ENCODE results near the gene FBXL22.
"Not testable (repeated sequence)": the region's sequence is repeated elsewhere in the genome, so short reads cannot be mapped to it uniquely, and the experiment has no call there.

GRCh38 chr15:63617627-63618026 is 20.4 kb downstream of the FBXL22 start:
- TF ChIP-seq CTCF (IDR thresholded peaks at IDR 0.05; ENCODE audit: control extremely low read depth in 1 of 3, insufficient read depth in 1 of 3, low read depth in 1 of 3, low read length in 3 of 3); POLR2AphosphoS5 (IDR thresholded peaks at IDR 0.05; ENCODE audit: low read depth, low read length); PHF8 (conservative IDR thresholded peaks at IDR 0.05; ENCODE audit: low read depth, low read length); SIX5 (IDR thresholded peaks at IDR 0.05; ENCODE audit: low read depth, low read length); USF2 (IDR thresholded peaks at IDR 0.05; ENCODE audit: low read length); YY1 (IDR thresholded peaks at IDR 0.05; ENCODE audit: low read depth, low read length); EP300 (IDR thresholded peaks at IDR 0.05; ENCODE audit: borderline replicate concordance in 1 of 2, low read depth in 2 of 2, low read length in 2 of 2); SRF (IDR thresholded peaks at IDR 0.05; ENCODE audit: low read depth, low read length); EZH2 (IDR thresholded peaks at IDR 0.05; ENCODE audit: low read depth, low read length, severe bottlenecking); MAX (IDR thresholded peaks at IDR 0.05); GABPA (IDR thresholded peaks at IDR 0.05; ENCODE audit: borderline replicate concordance, insufficient read depth, low read length); RAD21 (IDR thresholded peaks at IDR 0.05 in 1 of 2, conservative IDR thresholded peaks at IDR 0.05 in 1 of 2; ENCODE audit: low read depth in 2 of 2, low read length in 2 of 2); SP1 (IDR thresholded peaks at IDR 0.05; ENCODE audit: low read depth, low read length): not testable (repeated sequence)
- TF ChIP-seq, protein P1, sequence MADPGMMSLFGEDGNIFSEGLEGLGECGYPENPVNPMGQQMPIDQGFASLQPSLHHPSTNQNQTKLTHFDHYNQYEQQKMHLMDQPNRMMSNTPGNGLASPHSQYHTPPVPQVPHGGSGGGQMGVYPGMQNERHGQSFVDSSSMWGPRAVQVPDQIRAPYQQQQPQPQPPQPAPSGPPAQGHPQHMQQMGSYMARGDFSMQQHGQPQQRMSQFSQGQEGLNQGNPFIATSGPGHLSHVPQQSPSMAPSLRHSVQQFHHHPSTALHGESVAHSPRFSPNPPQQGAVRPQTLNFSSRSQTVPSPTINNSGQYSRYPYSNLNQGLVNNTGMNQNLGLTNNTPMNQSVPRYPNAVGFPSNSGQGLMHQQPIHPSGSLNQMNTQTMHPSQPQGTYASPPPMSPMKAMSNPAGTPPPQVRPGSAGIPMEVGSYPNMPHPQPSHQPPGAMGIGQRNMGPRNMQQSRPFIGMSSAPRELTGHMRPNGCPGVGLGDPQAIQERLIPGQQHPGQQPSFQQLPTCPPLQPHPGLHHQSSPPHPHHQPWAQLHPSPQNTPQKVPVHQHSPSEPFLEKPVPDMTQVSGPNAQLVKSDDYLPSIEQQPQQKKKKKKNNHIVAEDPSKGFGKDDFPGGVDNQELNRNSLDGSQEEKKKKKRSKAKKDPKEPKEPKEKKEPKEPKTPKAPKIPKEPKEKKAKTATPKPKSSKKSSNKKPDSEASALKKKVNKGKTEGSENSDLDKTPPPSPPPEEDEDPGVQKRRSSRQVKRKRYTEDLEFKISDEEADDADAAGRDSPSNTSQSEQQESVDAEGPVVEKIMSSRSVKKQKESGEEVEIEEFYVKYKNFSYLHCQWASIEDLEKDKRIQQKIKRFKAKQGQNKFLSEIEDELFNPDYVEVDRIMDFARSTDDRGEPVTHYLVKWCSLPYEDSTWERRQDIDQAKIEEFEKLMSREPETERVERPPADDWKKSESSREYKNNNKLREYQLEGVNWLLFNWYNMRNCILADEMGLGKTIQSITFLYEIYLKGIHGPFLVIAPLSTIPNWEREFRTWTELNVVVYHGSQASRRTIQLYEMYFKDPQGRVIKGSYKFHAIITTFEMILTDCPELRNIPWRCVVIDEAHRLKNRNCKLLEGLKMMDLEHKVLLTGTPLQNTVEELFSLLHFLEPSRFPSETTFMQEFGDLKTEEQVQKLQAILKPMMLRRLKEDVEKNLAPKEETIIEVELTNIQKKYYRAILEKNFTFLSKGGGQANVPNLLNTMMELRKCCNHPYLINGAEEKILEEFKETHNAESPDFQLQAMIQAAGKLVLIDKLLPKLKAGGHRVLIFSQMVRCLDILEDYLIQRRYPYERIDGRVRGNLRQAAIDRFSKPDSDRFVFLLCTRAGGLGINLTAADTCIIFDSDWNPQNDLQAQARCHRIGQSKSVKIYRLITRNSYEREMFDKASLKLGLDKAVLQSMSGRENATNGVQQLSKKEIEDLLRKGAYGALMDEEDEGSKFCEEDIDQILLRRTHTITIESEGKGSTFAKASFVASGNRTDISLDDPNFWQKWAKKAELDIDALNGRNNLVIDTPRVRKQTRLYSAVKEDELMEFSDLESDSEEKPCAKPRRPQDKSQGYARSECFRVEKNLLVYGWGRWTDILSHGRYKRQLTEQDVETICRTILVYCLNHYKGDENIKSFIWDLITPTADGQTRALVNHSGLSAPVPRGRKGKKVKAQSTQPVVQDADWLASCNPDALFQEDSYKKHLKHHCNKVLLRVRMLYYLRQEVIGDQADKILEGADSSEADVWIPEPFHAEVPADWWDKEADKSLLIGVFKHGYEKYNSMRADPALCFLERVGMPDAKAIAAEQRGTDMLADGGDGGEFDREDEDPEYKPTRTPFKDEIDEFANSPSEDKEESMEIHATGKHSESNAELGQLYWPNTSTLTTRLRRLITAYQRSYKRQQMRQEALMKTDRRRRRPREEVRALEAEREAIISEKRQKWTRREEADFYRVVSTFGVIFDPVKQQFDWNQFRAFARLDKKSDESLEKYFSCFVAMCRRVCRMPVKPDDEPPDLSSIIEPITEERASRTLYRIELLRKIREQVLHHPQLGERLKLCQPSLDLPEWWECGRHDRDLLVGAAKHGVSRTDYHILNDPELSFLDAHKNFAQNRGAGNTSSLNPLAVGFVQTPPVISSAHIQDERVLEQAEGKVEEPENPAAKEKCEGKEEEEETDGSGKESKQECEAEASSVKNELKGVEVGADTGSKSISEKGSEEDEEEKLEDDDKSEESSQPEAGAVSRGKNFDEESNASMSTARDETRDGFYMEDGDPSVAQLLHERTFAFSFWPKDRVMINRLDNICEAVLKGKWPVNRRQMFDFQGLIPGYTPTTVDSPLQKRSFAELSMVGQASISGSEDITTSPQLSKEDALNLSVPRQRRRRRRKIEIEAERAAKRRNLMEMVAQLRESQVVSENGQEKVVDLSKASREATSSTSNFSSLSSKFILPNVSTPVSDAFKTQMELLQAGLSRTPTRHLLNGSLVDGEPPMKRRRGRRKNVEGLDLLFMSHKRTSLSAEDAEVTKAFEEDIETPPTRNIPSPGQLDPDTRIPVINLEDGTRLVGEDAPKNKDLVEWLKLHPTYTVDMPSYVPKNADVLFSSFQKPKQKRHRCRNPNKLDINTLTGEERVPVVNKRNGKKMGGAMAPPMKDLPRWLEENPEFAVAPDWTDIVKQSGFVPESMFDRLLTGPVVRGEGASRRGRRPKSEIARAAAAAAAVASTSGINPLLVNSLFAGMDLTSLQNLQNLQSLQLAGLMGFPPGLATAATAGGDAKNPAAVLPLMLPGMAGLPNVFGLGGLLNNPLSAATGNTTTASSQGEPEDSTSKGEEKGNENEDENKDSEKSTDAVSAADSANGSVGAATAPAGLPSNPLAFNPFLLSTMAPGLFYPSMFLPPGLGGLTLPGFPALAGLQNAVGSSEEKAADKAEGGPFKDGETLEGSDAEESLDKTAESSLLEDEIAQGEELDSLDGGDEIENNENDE (IDR thresholded peaks at IDR 0.05; ENCODE audit: insufficient replicate concordance, low read length), result not testable (repeated sequence)

Data from H1 (cell line).